Left forelimb (tissue), 1 donor: ENCODE measurements around the gene RPS6KA2.

Source experiments
- DNase-seq: peaks from one replicate; pipeline ENCODE4 v3.0.0-alpha.2; 2018; ENCODE audit warnings: low spot score

RPS6KA2 gene

GRCh38 chr6:166466178-166467122 lies 160.6 kb downstream of the RPS6KA2 start:
- DNase-seq = no peak

- no peak for DNase-seq
Observed at GRCh38 chr6:166465671-166466087, 161.4 kb downstream of the RPS6KA2 start.

GRCh38 chr6:166465003-166465399 lies 162.1 kb downstream of the RPS6KA2 start:
- DNase-seq = no peak

DNA sequence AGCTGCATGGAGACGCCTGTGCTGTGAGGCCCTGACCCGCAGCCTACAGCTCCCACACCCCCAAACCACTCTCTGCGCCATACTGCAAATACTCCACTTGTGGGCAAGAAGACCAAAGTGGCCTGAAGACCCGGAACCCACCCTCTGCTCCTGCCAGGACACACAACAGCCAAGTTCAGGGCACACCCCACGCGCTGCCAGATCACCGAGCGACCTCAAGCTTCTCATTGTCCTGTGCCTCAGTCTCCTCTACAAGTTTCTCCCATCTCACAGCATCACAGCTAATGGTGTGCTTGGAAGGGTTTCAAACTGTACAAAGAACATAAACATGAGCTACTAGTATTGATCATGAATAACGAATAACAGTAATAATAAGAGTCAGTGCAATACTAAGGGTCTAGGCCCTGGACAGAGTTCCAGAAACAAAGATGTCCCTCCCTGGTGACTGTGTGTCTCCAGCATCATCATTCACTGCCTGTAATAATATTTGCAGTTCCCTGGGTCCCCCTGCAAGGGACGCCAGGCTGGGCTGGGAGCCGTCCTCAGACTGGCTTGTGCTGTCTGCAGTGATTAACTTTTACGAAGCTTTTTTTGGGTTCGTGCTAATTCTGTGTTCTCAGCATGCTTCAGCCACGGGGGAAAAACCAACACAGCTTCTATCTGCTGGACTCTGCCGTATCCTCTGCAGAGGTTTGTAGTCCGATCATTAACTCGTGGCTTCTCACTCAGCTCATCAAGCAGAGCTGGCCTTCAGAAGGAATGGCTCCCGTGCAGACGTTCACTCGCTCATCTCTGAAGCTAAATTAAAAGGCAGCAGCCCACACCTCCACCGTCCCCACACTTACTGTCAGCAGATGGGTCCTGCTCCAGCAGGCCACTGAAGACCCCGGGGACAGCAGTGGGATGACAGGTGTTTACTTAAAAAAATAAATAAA lies 162.7 kb downstream of the RPS6KA2 start:
- no peak for DNase-seq

DNA sequence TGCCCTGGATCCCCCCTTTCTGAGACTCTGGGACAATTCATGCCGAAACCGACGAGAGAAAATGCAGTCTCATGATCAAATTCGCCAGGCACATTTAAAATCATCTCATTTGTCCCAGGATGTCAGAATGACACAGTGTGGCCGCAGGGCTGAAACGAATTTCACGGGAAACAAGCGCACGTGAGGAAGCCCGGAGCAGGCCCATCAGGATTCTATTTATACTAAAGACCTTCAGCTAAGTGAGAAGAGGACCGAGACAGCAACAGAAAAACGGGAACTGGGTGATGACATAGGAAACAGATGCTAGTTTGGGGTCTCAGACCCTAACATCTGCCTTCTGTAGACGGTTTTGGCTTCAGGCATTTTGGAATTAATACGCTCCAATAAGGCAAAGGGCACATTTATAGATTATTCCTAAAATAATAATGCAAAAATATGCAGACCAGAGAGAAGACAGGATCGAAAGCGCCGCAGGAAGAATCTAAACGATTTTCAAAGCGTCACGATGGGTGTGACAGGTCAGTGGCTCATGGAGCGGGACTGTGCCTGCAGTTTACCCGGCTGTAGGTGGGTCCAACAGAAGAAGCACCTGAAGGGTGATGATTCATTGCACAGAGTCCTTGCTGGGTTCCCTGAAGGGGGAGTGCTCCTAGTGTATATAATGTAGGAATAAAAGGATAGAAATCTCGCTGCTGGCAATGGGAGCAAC lies 163.5 kb downstream of the RPS6KA2 start:
- DNase-seq = no peak

DNA sequence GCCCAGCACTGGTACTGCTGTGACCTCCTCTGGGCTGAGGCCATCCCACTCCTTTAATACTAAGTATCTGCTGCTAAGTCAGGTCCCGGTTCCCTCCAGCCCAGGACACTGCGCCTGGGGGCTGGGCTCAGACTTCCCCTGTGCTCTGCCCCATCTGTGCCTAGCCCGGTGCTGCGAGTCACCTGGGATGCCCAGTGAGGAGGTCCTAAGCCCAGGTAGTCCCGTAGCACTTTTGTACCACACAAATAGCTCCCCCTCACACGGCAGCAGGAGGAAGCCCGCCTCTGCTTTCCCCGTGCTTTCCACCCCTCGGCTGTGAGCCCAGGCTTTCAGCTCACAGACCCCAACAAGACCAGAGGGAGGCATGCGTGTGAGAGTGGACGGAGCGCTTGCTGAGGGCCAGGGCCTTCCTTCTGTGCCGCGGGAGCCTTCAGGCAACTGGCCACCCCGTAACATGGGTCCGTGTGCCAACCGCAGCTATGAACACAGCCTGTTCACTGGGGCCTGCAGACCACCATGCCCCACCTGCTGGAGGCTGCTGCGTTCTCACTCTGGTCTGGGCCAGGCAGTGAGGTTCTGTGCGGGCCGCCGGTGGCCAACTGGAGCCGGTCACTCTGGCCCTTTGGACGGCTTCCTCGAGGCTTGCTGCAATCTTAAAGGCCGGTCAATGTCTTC lies 164.5 kb downstream of the RPS6KA2 start:
- no peak for DNase-seq

- no peak for DNase-seq
Observed at GRCh38 chr6:166461821-166462460, 165.1 kb downstream of the RPS6KA2 start.

DNA sequence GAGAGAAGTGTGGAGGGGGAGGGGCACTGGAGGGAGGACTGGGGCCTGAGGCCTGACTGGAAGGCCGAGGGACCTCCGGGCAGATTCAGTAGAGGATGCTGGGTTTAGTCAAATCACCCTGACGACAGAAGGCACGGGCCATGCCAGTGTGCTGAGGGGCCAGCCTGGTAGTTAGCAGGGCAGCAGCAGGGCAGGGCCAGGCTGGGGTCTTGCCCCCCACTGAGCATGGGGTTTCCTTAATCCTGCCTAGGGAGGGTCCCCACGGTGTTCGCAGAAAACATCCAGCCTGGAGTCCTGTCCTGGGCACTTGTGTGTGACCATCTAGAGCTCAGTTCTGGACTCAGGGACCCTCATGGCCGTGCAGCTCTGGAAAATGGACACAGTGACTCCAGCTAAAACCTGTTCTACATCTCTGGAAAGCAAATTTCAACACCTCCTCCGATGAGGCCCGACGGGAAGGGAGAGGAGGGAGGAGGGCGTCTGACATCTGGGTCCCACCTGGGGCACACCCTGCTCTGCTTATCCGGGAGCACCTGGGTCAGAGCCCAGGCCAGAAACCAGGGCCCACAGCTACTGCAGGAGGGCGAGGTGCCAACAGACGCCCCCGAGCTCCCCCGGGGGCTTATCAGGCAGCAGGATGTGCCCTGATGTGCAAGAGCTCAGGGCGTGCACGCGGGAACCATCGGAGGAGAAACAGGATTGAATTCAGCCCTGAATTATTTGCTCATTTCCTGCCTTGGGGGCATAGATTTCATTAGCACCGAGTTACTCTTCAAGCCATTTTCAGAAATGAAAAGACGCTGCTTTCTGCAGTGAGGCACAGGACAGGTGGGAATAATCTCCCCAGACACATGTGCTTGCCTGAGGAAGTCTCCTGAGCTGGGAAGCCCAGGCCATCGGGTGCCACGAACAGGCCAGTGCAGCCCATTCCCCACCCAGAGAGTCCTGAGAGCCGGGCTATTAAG lies 166.3 kb downstream of the RPS6KA2 start:
- DNase-seq = no peak

- no peak for DNase-seq
Observed at GRCh38 chr6:166459906-166460305, 167.1 kb downstream of the RPS6KA2 start.

DNA sequence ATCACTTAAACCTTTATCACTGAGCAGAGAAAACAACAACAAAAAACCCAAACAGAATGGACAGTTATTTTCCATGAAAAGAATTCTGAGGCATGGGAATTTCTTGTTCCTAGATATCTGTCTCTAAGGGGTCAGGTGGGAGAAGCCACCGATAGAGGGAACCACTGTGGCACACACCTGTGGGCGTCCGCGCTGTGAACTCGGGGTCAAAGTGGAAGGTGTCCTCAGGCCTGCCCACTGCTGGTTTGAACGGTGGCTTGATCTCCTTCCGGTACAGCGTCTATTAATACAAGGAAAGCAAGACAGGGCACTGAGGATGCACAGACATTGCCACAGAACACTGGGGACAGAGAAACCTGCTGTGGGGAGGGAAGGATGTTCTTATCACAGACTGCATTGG lies 167.8 kb downstream of the RPS6KA2 start:
- DNase-seq = no peak

GRCh38 chr6:166456395-166457156 lies 170.5 kb downstream of the RPS6KA2 start:
- no peak for DNase-seq

DNA sequence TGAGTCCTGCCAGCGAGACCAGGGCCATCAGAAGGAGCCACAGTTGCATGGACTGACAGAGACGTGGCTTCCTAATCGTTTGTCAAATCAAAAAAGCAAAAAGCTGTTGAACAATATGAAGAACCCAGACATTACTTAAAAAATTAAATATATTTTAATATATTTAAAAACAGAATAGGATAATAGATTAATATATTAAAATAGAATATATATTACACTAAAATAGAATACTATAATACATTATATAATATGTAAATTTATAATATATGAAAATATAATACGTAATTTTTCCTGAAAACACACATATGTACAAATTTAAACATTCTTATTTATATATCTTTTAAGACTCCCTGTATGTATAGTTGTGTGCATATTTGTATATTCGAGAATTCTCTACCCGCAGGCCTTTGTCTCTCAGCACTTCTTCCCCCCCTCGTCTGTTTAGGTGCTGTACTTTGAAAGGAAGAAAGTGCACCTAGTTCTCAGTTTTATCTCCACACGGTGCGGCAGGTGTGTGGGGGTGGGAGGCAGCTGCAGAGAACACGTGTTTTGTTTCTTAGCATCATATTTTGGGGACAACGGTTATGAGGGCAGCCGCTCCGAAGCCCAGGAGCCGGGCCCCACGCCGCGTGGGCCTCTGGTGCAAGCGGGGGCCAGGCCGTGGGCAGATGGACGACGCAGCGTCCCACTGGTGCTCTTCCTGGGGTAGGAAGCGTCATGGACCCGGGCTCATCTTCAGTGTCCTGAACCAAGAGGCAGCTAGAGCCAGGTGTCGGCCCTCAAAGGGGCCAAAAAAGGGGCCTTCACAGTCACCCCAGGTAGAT lies 172.1 kb downstream of the RPS6KA2 start:
- no peak for DNase-seq

DNA sequence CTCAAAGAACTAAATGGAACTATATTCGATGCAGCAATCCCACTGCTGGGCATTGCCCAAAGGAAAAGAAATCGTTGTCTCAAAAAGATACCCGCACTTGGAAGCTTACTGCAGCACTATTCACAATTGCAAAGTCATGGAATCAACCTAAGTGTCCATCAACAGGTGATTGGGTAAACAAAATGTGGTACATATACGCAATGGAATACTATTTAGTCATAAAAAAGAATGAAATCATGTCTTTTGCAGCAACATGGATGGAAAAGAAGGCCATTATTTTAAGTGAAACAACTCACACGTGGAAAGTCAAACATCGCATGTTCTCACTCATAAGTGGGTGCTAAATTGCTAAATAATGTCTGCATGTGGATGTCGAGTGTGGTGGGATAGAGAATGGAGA lies 173.4 kb downstream of the RPS6KA2 start:
- no peak for DNase-seq

DNA sequence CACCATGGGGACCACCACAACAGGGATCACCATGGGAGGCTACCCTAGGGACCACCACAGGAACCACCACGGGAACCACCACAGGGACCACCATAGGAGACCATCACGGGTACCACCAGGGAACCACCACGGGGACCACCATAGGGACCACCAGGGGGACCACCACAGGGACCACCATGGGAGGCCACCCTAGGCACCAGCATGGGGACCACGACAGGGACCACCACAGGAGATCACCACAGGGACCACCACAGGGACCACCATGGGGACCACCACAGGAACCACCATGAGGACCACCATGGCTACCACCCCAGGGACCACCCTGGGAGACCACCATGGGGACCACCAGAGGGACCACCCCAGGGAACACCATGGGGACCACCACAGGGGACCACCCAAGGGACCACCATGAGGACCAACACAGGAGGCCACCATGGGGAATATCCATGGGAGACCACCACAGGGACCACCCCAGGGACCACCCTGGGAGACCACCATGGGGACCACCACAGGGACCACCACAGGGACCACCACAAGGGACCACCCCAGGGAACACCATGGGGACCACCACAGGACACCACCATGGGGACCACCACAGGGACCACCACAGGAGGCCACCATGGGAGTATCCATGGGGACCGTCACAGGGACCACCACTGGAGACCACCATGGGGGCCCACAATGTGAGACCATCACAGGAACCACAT lies 176.7 kb downstream of the RPS6KA2 start:
- DNase-seq = no peak

GRCh38 chr6:166449641-166450040 lies 177.4 kb downstream of the RPS6KA2 start:
- DNase-seq = no peak

- no peak for DNase-seq
Observed at GRCh38 chr6:166449036-166449435, 178.0 kb downstream of the RPS6KA2 start.

- no peak for DNase-seq
Observed at GRCh38 chr6:166448432-166448831, 178.6 kb downstream of the RPS6KA2 start.
